NK-92 treated with Interleukin-12 subunit alpha and Interleukin-12 subunit beta, amount 100 ng/mL, for 24 hours (cell line): Measurements from ENCODE around the gene FOXD3.

Experiments
- DNase-seq: peaks from one replicate; lab custom pipeline; 2025; lab: John Stamatoyannopoulos, UW

Gene FOXD3

DNA sequence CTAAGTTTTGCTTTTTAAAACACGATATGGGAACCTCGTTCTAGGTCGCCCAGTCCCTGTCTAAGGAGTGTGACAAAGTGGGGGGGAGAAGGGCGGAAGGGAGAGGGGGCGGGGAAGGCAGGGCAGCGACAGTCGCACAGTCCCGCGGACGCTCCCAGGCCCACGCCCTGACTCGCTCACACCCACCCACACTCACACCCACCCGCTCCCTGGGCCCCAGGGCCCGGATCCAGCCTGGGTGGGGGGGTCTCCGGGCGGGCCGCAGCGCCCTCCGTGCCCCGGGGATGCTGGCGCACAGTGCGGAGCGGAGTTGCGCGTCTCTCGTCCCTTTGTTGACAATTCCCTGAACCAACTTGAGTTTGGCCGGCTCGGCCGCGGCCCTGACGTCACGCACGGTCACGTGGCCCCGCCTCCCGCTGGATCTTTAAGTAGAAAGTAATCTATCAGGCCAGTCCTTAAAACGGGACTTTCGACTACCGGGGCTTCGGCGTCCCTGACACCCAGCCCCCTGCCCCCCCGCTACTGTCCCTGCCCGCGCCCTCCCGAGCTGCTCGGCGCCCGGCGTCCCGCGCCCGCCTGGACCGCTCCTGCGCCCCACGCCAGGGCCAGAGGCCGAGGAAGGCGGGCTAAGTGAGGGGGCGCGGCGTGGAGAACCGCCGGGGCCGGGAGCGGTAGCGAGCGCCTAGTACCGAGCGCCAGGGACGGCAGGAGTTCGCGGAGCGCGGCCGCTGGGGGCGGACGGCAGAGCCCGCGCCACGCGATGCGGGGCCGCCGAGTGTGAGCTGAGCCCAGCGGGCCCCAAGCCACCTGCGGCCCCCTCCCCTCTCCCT is at the start of gene FOXD3:
TSS of gene FOXD3 (plus strand) at position 454 of the 830 bp plus-strand sequence. CDS start 492 bp downstream, outside the sequence.
- DNase-seq, result no peak

DNA sequence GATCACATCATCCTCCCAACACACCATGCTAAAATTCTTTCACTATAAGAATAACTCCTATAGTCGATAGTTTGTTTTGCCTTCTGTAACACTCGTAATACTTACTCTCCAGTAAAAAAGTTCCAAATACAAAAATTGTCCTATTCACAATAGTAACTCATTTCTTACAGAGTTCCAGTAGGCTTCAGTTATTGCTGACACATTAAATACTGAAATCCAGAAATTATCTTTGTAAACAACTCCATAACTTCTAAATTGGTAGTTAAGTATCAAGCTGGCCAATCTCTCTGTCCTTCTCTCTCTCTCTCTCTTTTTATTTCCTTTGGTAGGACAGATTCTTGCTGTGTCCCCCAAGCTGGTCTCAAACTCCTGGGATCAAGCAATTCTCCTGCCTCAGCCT is 49.6 kb upstream of the FOXD3 start:
- DNase-seq, result no peak

DNA sequence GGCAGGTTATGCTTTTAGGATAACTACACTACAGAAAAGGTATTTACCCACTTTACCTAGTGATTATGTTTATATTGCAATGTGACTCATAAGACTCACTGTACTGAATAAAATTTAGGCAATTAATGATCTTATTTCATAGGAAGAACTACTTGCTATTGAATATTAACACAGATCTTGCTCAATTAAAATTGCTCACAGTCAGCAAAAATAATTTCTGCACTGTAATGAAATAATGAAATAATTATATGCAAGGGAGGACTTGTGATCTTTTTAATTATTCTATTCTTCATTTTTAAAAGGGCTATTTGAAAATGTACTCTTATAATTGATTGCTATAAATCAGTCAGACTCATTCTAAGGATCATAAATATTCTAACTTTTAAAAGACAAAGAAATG is 48.0 kb upstream of the FOXD3 start:
- no peak for DNase-seq

DNA sequence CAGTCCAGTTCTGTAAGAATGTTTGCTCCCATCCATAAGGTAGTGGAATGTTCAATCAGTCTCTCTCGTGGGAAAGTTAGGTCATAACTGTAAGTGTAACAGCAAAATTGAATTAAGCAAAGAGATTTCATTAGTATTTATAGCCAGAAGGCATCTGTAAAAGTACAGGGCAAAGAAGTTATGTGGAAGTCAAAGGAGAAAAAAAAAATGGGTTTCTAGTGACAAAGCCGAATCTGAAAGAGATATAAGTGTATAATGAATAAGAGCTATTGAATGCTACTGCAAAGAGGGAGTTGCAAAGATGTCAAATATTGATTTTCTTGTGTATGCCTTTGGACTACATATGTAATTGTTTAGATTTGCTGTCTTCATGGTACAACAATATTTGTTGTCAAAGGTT is 47.4 kb upstream of the FOXD3 start:
- no peak for DNase-seq

DNA sequence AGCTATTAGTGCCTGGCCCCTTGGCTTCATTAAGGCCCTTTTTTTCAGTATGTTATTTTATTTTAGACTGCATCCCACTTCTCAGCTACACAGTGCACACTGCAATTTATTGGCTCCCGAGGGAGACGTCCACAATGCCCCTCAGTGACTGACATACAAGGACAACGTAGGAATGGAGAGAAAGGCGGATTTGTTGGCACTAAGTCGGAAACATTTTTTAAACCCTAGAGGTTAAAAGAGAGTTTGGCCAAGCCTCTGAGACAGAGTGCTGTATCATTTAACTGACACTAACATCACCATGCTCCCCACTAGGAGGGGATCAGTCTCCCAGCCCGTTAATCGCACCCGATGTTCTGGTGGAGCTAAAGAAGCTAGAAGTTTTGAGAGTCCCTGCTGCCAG is 45.7 kb upstream of the FOXD3 start:
- no peak for DNase-seq

DNA sequence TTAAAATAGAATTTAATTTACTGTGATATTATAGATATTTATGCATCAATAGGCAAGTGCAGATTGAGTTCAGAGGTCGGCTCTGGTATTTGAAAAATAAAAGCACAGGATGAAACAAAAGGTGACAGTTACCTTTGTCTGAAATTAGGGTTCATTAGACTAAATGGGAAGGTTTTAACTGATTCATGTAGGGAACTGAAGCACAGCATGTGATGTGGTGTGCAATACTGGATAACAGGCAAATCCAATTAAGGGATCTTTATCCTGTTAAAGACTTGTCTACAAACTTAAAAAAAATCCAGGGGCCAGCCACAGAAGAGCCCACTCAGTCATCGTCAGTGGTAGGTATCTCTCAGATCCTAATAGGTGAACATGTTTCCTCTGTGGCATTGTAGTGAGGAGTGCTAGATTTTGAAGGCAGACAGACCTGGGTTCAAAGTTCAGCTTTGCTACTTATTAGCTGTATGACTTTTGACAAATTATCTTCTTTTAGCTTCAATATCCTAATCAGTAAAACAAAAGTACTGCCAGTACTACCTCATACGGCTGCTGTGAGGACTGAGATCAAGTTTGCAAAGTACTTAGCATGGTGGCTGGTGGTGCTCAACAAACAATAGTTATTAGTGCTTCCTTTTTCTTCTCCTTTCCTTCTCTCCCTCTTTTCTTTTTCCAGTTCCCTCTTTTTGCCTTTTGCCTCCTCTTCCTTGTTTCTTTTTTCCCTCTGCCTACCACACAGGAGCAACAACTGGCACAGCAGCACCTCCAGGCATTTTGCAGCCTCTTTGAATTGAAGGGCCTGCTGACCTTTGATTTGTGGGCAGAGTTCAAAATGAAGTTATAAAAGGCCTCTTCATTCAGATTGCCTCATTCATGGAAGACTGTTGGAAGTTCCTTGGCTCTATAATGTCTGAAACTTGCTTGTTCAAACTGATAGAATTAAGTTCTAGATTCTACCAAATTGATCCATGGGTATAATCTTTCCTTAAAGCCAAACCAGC is 44.9 kb upstream of the FOXD3 start:
- no peak for DNase-seq

DNA sequence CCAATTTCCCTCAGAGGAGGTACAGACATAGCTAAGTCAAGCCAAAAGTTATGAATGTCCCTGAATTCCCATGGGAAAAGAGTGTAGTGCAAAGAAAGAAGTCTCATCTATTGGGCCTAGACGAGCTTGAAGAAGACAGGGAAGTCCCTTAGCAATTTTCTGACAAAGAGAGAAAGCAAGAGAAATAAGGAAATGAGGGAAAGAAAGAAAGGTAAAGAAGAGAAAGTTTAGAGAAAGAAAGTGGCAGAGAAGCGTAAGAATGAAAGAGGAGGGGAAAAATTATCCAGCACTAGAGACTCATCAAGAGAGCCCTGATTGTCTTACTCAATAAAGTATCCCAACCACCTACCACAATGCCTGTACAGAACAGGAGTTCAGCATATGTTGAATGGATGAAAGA is 40.6 kb upstream of the FOXD3 start:
- no peak for DNase-seq

DNA sequence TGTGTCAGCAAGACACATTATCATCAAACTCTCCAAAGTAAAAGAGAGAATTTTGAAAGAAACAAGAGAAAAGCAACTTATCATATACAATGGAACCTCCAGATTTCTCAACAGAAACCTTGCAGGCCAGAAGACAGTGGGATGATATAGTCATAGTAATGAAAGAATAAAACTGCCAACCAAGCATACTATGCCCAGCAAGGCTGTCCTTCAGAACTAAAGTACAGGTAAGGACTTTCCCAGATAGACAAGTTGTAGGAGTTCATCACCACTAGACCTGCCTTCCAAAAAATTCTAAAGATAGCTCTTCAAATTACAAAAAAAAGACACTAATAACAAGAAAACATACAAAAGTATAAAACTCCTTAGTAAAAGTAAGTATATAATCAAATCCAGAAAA is 33.2 kb upstream of the FOXD3 start:
- DNase-seq, result no peak

DNA sequence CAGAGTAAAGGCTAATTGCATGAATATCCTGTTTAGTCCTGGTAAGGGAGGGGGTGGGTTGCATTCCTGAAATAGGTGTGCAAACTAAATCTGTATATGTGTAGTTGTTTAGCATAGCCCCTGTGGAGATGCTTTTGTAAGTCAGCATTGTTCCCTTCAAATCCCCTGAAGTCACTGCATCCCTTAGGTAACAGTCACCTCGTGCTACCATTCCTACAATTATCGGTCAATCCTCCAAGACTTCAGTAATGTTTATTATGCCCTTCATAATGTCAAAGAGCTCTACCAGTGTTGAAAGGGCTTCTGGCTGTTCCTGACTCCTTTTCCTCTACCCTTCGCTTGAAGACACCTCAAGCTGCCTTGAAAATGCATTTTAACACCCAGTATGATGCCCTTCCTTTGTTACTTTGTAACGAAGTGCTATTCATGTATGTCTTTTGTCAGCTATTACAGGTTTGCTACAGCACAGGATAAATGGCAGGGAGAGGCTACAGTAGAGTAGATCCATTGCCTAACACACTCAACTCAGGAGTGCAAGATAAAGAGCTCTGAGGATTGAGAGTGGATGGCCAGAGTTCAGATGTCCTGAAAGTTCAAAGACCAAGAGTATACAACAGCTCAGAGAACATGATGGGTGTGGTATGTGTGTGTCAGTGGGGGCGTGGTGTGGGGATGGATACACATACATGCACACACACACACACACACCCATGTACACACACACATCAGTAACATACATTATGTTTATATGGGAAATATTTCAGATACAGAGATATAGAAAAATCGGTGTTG is 27.4 kb upstream of the FOXD3 start:
- DNase-seq, result no peak

DNA sequence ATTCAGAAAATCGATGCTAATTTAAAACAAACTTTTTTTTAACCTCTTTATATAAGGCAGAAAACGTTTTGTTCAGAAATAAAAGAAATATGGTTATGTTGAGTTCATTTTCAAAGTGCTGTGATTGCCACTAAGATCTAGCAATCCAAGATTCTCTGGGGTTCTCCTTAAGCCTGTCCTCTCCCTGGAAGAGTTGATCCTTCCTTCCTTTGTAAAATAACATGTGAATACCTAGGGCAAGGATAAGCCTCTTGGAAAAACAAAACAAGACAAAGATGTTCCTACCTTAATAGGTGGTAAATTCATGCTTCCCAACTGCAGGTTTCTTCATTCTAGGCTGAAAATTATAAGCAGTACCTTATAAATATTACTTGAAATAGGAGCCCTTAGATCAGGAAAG is 18.0 kb upstream of the FOXD3 start:
- DNase-seq, result no peak

DNA sequence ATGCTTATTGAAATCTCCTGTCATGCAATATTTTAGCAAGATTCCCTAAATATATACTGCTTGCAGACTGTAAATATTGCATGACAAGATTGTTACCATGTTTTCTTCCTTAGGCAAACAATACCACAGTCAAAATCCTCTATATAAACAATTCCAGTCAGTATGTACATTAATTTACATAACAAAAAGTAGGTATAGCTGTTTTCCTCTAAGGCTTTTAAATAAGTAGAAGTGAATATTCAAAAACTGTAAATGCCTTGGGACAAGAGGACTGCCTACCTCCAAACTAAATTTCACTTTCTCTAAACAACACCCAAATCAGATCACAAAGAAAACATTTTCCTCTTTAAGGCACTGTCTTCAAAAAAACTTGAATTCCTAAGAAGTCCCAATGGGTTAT is 17.3 kb upstream of the FOXD3 start:
- DNase-seq, result no peak

DNA sequence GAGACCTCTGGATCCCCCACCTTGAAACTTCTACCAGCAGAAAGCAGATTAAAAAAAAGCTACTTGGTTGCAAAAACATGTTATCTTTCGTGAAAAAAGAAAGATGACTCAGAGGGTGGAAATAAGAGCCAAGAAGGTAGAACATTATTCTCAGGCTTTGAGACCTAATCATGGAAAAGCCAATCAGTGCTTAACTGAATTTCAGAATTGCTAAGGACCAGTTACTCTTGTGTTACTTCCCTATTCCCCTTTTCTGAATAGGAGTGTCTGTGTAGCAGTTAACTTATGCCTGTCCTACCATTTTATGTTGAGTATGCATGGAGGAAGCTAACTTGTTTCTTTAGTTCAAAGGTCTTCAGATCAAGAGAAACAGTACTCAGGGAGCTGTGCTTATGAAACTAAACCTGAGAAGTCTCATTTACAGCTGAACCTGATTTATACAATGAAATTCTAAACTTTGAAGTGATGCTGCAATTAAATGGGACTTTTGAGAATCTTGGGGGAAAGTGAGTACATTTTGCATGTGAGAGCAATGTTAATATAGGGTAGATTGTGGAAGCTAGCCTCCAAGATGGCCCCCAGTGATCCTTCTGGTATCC is 15.1 kb upstream of the FOXD3 start:
- no peak for DNase-seq

DNA sequence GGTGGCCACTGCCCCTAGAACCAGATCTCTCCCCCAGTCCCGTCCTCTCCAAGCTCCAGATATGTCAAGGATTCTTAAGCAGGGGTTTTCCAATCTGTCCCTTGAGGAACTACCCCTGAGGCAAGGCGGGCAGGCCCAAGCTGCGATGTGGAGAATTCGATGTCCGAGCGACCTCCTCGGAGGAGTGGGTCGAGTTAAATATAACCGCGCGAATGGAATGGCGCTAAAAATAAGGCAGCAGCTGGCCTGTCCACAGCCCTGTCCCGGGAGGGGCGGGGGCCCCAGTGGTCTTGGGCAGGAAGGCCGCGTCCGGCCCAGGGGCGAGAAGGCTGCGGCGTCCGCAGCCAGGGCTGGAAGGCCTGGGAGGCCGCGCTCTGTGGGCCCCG is 5.8 kb upstream of the FOXD3 start:
- no peak for DNase-seq

DNA sequence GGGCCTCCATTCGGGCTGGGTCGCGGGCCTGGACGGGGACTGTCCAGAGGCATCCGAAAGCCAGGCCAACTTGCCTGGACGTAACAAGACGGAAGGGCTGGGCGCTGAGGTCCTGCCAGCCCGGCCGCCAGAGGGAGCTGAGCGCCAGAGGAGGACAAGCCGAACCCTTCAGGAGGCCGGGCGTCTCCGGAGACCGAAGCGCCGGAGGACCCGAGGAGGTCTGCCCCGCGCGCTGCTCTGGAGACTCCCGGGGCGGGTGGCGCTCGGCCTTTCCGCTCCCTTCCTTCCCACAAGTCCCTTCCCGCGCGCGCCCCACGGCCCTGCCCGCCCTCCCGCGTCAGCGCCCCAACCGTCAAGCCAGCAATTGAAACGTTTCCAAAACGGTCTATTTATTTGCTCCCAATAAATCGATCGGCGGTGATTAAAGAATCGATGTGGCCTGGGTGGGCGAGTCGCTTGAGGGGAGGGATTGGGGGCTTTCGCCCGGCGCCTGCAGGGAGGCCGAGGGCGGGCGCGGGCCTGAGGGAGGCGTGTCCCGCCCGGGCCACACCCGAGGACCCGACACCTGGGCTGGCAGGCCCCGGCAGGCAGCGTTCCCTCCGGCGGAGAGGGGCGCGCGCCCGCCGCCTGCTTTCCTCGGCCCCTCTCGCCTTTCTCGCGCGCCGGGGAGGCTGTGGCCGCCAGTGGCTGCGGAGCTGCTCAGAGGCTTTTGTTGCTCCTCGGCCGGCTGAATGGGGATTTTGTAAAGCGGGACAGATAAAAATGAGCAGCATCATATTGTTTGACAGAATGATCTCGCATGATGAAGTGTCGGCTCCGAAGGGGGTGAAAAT is 5.2 kb upstream of the FOXD3 start:
- DNase-seq, result no peak

DNA sequence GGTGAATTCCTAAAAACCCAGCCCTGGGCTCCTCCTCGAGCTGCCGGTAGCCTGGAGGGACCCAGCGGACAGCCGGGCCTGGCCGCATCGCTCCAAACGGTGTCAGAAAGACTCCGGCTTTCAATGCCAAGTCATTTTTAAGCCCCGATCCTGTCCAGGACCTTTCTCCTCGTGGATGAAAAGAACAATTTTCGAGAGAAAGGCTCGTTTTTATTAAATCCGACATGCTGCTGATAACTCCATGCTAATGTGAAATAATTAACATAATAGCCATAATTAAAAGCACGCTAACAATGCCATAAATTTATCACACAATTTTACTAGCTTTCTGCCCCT is 4.6 kb upstream of the FOXD3 start:
- no peak for DNase-seq

DNA sequence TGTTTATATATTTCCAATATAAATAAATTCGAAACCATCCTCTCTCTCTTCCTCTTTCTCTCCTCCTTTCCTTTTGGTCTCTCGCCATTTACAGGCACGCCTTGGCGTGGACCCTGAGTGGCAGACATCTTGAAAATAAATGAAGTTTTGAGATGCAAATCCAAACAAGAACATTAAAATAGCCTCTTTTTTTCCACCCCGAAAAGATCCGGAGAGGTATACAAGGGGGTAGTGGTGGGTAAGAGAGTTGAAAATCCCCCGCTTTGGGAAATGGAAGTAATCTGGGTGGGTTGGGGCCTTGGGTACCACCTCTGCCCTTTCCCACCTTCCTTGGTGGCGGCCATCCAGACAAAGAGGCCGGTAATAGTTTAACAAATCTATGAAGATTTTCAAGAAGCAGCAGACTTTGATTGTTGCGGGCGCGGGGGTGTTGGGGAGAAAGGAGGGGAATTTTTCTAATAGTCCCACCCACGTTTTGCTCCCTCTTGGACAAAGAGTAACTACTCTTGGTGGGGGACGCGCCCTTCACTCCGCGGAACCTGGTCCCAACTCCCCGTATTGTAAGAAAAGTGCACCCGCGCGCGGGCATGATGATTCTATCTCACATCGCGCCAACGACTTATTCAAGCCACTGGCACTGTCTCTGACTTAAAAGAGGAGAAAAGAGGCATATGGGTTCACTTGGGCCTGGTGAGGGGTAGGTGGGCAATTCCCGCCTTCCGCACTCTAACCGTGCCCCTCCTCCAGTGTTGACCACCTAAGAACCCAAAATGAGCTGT is 4.0 kb upstream of the FOXD3 start:
- DNase-seq, result no peak

DNA sequence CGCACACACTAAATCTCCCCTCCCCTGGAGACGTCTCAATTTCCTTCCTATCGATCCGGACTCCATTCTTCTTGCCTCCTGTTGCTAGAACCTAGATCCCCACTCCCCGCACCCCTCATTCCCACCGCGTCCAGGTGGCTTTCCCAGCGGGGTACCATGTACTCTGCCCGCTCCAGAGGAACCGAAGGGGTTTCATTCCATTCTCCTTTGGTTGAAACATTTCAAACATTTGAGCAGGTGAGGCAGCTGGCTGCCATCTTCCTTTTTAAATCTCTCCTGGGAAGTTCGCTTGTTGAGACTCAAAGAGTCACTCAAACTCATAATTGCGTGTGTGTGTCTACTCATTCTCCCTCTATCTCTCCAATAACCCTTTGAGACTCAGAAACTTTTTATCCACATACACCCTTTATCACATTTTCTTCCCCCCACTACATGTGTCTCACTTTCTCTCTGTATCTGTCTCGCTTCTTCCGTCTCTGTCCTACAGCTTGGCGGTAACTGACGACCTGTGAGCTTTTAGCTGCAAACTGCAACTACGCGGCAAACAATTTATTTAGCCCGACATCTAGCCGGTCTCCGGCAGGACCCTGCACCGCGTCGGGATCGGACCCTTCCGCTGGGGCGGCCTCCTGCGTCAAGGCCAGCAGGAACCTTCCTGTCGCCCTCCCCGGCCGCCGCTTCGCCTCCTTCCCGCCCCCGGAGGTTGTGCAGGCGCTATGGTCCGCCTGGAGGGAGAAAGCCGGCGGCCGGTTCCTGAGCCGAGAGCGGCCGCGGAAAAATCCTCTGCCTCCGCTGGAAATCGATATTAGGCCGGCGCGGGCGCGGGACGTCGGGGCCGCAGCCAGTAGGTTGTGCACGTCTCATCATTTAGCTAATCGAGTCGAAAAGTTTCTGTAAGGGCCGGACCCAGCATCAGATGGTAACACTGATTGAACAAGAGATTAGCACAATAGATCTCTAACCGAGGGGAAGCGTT is 3.0 kb upstream of the FOXD3 start:
- DNase-seq, result no peak

DNA sequence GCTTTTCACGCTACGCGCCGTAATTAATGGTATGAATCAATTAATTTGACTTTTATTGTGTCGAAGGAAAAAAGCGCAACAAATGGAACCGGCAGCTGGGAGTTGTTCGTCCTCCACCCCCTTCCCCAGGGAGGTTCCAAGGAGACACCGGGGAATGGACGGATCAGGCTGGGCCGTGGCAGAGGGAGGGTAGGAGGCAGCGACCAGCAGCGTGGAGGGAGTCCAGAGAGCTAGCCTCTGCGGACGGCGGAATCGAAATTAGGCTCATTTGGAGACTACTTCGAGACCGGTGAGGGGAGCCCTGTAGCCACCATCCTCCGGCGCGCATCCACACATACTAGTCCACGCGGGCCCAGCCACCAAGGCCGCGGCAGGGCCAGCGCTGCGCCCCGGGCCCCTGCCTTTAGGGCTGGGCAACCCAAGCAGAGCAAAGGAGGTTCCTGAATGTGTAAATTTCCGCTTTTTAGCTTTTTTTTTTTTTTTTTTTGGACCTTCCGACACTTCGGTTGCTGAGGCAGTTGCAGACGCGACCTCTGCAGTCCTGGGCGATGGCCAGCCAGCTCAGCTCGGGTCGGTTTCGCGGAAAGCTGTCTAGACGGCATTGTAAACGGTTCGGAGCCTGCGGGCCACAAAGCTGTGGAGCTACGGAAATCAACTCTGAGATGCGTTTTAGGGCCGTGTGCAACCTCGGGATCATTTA is 2.2 kb upstream of the FOXD3 start:
- no peak for DNase-seq
